GM13977 (cell line): ENCODE data around the gene EPHA5.

Experiments
- DNase-seq: peaks from one replicate; pipeline ENCODE4 v3.0.0; 2012; ENCODE audit warnings: low spot score
- in situ Hi-C: fragments of 300-500 bp; cut with MboI; formaldehyde crosslinking; loops from one replicate; pipeline ENCODE4 v1.12.0; 2022; ENCODE audit warnings: low sequenced_read_pairs, low pct_unique_long_range_greater_than_20kb, mixed read lengths, inconsistent platforms; ENCODE audit not compliant: unreplicated experiment
- TF ChIP-seq, protein P1 (sequence below): IDR thresholded peaks from 2 replicates; pipeline ENCODE4 v1.5.1; 2012; ENCODE audit warnings: mild to moderate bottlenecking, control low read depth; ENCODE audit not compliant: insufficient read depth; ENCODE audit errors: extremely low read depth, missing control alignments

Gene EPHA5

GRCh38 chr4:65599340-65599739 lies 70.9 kb downstream of the EPHA5 start:
- TF ChIP-seq, protein P1, sequence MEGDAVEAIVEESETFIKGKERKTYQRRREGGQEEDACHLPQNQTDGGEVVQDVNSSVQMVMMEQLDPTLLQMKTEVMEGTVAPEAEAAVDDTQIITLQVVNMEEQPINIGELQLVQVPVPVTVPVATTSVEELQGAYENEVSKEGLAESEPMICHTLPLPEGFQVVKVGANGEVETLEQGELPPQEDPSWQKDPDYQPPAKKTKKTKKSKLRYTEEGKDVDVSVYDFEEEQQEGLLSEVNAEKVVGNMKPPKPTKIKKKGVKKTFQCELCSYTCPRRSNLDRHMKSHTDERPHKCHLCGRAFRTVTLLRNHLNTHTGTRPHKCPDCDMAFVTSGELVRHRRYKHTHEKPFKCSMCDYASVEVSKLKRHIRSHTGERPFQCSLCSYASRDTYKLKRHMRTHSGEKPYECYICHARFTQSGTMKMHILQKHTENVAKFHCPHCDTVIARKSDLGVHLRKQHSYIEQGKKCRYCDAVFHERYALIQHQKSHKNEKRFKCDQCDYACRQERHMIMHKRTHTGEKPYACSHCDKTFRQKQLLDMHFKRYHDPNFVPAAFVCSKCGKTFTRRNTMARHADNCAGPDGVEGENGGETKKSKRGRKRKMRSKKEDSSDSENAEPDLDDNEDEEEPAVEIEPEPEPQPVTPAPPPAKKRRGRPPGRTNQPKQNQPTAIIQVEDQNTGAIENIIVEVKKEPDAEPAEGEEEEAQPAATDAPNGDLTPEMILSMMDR: no peak
- DNase-seq: no peak
- in situ Hi-C loops: no loop called here

DNA sequence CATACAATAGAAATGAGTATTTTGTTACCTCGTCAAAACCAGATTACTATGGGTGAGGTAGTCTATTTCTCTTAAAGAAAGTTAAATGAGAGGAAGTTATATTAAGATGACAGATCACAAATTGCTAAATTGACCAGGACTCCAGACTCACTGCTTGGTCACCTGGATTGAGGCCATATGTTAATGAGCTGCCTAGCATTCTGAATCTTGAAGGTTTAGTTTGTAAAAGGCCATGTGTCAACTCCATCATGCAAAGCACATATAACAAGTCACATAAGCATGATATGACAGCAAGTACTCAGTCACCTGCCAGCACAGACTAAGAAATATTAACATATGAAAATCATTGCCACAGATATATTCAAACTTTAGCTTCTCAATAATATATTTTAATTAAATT lies 72.6 kb downstream of the EPHA5 start:
- in situ Hi-C loops: no loop called here
- TF ChIP-seq, protein P1: no peak
- no peak for DNase-seq

GRCh38 chr4:65592089-65592488 lies 78.2 kb downstream of the EPHA5 start:
- in situ Hi-C loops: no loop called here
- TF ChIP-seq, protein P1: no peak
- DNase-seq: no peak

- in situ Hi-C loops: no loop called here
- DNase-seq: no peak
- TF ChIP-seq, protein P1: no peak
Measured at GRCh38 chr4:65589921-65590320, 80.4 kb downstream of the EPHA5 start.

DNA sequence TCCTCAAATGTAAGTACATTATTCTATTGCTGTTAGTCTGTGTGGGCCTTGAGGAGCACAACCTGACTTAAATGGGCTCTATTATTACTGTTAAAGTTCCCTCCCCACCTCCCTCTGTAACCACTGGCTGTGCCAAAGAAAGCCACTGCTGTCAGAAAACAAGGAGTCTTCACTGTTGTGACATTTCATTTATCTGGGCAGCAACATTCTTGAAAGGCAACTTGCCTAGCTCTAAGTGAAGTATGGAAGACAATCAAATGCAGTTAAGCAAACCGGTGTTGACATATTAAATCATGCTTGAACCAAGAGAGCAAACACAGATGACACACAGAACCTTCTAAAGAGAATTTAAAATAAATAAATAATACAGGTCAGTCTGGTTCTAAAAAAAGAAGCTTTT lies 81.0 kb downstream of the EPHA5 start:
- DNase-seq: no peak
- TF ChIP-seq, protein P1: no peak

GRCh38 chr4:65580551-65580950 lies 89.7 kb downstream of the EPHA5 start:
- DNase-seq: no peak
- in situ Hi-C loops: no loop called here
- TF ChIP-seq, protein P1: no peak

More for the DNA sequence above, 81.0 kb downstream of the EPHA5 start:
- in situ Hi-C loops: no loop called here

DNA sequence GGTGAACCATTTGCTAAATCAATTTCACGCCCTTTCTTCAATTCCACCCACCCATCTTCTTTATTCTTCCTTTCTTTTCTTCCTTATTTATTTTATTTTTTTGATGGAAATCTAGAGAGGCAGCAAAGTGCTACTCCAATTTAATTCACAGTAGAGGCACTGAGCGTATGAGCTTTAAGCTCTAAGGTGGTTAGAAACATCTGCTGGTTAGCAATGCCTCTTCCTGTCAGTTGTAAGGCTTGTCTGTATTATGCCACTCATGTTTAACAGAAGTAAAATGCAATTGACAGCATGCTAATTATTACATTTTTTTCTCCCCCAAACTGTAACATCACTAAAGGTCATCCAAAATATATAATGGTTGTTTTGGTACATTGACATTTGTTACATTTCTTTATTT lies 103.8 kb downstream of the EPHA5 start:
- in situ Hi-C loops: no loop called here
- DNase-seq: no peak
- TF ChIP-seq, protein P1: no peak
